ENCODE results near the gene FAM83F.

GRCh38 chr22:39956932-39957664 is 37.7 kb upstream of the FAM83F start:
- TF ChIP-seq FOXM1 (IDR thresholded peaks at IDR 0.05; ENCODE audit: borderline replicate concordance) (no peak), NFRKB (IDR thresholded peaks at IDR 0.05) (no peak), L3MBTL2 (conservative IDR thresholded peaks at IDR 0.05) (no peak), SUZ12 (IDR thresholded peaks at IDR 0.05) (no peak), PKNOX1 (IDR thresholded peaks at IDR 0.05) (no peak), TARDBP (IDR thresholded peaks at IDR 0.05) (no peak), SP1 (IDR thresholded peaks at IDR 0.05) (no peak), FOXK2 (IDR thresholded peaks at IDR 0.05) (no peak), ELF4 (IDR thresholded peaks at IDR 0.05) (no peak)
